Left kidney (tissue), 2 donors: ENCODE data around the gene TMEM236. TPM values are rescaled to one million over a fixed set of nuclear protein-coding genes. Genes with fewer than 3 reads are reported as not detected.
A peak's percentile ranks its signal among the peaks of the same experiment; 100 is the strongest.

Experiments used
- DNase-seq: peaks from one replicate; pipeline ENCODE4 v3.0.0-alpha.2; 2013
- polyA plus RNA-seq: library from polyadenylated mRNA; unstranded; fragments of 120-200 nt; gene quantifications from one replicate; pipeline ENCODE4 v1.2.1, GENCODE V29; 2013; ENCODE audit not compliant: insufficient read length

Gene TMEM236
- polyA plus RNA-seq, 1 donor: 0.37 TPM

DNA sequence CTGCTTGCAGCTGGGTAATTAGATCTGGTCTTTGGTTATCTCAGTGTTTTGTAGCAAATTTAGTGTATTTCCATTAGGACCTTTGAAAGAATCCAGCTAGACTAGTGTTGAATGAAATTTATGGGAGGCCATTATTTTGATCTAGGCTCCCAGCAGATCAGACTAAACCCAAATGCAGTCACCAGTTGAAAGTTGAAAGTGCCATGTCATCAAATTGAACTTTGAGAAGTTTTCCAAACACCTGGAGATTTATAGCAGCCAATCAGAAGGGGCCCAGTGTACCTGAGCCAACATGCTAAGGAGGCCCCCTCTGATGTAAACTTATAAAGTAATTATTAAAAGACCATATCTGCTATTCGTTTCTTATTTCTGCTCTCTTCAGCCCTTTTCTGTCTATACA, 11.3 kb upstream of the TMEM236 start:
- DNase-seq: no peak

DNA sequence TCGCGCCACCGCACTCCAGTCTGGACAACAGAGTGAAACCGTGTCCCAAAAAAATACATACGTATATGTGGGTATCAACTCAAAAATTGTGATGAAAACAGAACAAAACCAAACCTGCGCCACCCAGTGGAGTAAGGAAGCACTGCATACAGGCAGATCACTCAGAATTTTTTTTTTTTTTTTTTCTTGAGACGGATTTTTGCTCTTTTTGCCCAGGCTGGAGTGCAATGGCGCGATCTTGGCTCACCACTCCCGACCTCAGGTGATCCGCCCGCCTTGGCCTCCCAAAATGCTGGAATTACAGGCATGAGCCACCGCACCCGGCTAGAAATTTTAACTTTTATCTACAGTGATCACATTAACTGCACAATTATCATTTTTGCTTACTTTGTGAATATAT, 9.1 kb upstream of the TMEM236 start:
- peak; percentile 20 for DNase-seq

DNA sequence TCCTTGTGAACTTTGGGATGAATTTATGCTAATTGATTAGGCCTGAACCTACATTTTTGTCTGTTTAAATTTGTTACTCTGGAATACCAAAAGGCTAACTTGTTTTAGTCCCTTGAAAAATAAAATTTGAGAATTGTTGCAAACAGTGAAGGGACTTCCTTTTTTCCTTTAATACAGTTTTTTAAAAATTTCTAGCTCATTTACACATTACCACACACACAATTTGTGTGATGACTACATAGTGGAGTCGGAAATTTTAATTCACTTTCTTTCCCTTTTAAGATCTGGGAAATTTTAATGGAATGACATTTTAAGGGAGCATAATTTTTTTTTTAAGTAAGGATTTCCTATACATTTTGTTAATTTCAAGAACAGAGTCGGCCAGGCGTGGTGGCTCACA, 8.6 kb upstream of the TMEM236 start:
- no peak for DNase-seq

DNA sequence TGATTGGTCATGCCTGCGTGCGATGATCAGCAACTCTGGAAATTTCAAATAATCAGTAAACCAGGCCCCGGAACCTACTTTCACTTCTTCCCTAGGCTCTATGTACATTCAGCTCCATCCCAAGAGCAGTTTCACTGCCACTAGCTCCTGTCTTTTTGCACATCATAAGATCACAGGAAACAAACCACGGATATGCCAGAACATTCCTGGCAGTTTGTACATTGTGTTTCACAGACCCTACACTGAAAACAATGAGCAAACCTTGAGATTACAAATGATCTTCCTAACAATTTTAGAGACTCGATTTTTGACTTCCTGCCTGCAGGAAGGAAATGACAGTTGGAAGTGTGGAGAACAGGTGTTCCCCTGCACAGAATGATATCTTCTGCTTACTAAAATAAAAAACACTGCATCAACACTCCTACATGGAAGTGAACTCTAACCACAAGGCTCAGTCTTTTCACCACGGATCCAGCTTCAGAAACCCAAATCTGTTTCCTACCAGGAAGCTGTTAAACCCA, 7.6 kb upstream of the TMEM236 start:
- no peak for DNase-seq

DNA sequence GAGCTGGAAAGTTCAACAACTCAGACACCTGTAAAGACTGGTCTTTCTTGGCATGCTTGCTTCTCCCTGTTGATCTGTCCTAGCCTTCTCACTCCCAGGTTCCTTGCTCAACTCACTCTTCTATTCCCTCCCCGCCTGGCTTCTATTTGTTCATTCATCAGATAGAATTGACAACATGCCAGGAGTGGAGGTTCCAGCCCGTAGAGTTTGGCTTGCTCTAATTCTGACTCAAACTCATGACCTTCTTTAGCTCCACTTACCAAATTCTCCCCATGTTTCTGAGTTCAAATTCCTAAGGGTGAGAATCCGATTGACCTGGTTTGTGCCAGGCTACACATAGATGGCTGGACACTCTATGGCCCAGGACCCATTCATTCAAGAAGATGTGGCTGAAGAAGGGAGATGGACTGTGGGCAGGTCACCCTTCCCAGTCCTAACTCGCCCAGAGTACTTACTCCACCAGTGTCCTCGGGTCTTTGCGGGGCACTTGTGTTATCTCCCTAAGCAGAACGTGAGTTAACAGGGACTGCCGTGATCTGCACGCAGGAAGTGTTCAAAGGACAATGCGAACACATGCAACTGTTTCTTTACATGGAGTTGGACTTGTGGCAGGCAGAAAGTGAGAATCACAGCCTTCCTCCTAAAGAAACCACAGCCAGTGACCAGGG, 4.0 kb upstream of the TMEM236 start:
- no peak for DNase-seq

DNA sequence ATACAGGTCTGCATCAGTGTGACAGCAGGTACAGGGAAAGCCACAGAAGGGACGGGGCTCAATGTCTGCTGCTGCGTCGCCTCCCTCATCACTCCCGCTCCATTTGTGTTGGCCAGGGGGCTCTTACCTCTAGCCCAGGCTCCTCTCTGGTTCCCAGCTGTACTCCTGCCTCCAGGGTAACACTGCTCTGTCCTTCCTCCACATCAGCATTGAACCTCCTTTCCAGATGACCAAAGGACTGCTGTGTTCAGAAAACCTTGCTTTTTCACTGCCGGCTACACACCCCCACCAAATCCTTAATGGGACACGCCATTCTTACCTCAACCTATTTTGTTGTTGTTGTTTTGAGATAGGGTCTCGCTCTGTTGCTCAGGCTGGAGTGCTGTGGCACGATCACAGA, 2.1 kb upstream of the TMEM236 start:
- DNase-seq: no peak

DNA sequence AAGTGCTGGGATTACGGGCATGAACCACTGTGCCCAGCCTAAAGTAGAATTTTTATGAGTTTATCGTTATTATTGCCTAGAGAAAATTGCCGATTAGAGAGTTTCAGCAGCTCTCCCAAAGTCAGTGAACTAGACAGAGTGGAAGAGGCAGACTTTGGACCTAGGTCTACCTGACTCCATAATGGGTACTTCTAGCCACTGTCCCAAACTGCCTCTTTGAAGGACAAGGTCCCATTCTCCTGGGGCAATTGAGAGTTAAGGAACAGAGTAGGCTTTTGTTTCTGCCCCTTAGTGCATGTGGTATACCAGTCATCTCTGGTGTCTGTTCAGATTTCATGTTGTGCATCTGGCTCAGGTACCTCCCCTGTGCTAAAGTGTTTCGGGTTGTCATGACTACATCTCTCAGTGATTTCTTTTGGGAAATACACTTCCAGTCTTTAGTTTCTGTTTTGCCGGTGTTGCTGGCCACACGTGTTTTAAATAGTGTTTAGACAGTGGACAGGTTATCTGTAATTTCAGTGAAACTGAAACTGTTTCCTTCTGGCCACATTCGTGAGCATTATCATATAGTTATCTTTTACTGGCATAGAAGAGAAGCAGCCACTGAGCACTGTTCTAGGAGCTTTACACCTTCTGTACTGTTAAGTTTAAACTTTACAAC, 4.7 kb downstream of the TMEM236 start:
- no peak for DNase-seq

DNA sequence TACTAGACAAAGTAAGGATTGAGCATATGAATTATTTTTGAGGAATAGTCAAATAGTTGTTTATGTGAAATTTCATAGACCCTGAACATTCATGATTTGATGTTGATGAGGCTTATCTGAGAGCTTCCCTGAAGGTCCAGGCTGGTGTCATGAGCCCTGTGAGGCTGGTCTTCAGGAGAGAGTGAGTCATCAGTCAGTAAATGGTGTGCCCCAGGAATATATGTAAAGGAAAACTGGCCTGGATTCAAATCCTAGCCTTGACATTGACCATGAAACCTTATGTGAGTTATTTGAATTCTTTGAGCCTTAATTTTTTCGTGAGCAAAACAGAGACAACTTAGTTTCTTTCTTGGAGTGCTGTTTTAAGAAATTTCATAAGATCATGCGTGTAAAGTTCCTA, 6.2 kb downstream of the TMEM236 start:
- no peak for DNase-seq

DNA sequence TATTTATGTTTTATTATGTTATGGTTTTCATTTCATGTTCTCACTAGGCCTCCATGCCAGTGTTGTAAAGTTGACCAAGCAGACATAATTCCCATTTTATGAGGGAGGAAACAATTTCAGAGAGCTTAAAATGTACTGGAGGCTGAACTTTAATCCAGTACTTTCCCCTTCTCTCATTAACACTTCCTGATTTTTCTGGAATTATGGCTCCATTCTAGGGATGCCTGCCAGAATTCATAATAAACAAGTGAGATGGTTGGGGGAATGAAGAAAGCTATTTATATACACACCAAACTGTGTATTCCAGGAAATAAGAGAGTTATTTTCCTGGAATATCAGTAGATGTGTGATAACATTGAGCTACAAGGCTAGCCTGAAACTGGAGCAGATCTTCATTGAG, 6.9 kb downstream of the TMEM236 start:
- DNase-seq: no peak

DNA sequence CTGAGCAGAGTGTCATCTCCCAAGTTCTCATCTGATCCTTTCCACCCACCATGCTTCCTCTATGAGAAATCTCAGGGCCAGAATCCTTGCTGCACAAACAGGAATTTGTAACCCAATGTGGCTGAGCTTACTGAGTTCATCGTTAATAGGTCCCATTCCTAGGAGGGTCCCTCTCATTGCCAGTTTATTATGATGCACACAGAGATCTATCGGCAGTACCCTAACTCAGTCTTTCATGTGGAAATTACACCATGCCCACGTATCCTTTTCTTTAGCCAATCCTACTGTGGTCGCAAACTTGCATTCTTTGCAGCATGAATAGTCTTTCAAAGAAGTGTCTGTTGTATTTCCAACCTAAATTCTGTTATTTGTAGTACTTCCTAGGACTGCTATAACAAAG, 12.1 kb downstream of the TMEM236 start:
- DNase-seq: no peak

DNA sequence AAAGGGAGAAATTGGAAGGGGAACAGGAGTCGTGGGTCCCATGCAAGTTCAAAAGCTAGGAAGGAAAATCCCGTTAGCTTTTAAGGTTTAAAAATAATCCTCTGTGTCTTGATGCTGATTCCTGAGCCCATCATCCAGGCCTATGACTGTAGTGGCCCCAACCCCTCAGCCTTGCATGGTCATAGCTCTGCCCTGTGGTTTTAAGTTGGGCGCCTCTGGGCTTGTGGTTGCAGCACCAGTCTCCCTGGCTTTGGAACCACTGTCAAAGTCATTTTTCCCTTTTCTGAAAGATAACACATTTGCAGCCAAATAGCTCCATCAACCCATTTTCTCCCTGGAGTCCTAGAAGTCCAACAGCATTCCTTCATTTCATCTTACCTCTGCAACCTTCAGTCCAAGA, 13.6 kb downstream of the TMEM236 start:
- no peak for DNase-seq

DNA sequence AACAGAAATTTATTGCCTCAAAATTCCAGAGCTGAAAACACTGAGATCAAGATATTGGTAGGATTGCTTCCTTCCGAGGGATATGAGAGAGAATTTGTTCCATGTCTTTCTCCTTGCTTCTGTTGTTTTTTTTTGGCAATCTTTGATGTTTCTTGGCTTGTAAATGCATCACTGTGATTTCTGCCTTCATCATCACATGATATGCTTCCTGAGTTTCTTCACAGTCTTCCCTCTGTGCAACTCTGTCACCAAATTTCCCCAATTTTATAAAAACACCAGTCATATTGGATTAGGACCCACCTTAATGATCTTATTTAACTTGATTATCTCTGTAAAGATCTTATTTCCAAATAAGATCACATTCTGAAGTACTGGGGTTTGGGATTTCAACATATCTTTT, 14.7 kb downstream of the TMEM236 start:
- no peak for DNase-seq

DNA sequence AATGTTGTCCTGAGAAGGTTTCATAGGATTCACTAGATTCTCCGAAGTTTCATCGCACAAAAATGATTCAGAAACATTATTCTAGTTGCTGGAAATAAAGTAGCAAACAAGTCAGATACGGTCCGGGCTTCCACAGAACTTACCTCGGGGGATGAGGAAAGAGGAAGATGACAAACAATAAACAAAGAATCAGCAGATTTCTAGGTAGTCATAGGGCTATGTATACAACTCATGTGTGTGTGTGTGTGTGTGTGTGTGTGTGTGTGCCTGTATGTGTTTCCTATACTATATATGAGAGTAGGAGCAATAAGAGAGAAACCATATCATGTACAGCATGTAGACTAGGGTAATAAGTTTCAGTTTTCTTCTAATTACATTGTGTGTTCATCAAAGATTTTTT, 16.5 kb downstream of the TMEM236 start:
- no peak for DNase-seq

DNA sequence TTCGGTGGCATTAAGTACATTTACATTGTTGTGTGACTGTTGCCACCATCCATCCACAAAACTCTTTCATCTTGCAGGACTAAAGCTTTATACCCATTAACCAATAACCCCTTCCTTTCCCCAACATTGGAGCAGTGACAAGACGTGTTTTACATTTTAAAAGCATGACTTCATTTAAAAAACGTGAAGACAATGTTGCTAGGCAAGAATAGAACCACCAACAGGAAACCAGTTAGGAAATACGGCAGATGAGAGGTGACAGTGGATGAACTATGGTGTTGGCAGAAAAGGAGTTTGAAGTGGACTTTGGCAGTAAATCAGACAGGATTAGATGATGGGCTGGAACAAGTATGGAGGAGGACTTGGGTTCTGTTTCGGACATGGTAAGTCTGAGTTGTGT, 17.0 kb downstream of the TMEM236 start:
- no peak for DNase-seq

DNA sequence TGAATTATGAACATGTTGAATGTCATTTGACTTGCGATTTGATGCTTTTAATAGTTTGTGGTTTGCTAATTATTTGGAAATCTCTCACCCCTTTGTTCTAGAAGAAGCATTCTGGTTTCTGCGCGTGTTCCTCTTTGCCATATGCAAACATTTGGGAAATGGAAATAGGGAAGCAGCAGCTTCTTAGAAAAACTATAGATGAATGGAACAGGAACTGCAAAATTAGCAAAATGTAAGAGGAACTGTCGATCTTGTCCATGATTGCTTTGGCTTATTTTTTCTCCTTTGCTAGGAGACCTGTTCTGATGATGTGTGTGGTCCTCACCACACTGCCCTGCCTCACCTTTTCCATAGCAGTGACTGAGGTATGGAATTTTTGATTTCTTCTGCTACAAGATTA, 19.0 kb downstream of the TMEM236 start:
- no peak for DNase-seq

DNA sequence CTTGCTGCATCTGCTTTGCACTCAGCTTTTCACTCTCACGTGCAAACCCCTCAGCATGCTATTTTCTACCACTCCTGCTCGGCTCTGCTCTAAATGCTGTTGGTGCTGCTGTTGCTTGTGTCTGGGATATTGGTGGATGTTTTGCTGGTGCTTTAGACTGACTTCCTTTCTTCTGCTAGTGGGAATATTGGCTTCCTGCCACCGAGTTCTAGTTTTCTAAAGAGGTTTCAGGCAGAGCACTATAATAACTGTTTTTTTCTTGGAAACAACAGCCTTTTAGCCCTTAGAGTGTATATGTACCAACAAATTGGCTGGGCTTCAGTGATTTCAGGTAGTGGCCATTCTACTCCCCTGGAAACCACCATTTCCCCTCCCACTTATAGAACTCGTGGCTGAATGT, 27.8 kb downstream of the TMEM236 start:
- DNase-seq: no peak

DNA sequence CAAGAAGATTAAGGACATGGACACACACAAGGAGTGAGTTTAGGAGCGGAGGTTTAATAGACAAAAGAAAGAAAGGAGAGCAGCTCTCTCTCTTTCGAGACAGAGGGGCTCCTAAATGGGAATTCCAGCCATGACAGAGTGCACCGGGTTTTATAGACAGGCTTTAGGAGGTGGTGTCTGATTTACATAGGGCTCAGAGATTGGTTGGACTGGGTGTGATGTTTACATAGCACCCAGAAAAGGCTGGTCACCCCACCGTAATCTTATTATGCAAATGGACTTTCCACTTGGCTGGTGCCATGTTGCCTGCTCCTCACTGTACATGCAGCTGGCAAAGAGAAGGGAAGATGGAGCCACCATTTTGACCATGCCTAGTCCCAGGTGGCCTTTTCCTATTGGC, 28.7 kb downstream of the TMEM236 start:
- DNase-seq: no peak

DNA sequence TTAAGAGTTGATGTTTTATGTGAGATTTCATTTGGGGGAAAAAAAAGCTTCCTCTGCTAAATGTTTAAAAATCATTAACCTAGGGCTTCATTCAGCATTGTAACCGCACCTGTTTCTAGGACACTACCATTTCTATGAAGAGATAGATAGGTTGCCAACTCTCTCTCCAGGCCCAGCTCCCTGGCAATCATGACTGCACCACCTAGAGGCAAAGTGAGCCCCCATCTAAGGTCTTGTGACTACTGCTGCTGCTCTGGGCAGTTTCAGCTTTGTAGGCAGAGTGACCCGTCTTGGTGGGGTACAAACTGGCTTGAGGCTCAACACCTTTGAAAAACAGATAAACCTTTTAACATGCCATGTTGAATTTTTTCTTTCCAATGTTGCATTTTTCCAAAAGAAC, 29.9 kb downstream of the TMEM236 start:
- DNase-seq: no peak

DNA sequence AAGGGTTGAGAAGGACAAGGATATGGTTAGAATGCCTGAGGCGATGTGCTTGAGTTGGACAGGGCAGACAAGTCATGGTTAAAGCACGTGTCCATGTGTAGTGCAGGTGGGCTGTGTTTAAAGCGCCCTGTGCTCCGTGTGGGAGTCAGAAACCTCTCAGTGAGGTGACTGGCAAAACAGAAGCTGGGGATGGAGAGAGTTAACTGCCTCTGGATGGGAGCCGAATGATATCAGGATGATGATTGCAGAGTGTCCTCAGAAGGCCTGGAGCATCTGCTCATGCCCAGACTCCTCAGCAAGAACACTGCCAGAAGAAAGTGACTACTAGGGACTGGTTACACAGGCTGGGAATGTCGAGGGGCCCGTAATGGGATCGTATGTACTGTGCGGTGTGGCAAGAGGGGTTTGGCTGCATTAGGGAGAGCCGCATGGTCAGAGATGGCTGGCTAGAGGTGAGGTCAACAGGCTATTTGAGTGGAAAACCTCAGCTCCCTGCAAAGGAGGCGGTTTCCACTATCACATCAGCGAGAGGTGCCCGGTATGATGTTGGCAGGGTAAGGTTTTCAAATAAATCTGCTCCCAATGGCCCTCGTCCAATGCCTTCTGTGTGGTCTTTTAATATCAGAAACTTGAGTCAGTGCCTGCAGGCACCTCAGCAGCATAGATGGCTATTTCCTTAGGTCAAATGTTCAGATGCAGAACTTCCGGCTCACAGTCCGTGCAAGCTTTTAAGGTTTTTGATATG, 31.1 kb downstream of the TMEM236 start:
- DNase-seq: no peak

DNA sequence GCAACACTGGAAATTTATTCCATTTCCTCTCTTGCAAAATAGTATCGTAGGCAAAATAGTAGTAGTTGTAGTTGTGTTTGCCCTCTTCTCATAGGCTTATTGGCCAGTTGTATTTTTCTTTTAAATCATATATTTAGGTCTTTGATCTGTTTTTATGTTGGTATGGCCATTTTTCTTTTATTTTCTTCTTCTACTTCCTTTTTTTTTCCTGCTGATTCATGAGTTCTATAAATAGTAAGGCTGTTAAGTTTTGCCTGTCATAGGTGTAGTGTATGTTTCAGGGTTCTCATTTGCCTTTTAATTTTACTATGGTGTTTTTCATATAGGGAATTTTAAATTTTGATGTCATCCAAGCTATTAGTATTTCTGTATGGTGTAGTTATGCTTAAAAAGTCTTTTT, 31.8 kb downstream of the TMEM236 start:
- no peak for DNase-seq

DNA sequence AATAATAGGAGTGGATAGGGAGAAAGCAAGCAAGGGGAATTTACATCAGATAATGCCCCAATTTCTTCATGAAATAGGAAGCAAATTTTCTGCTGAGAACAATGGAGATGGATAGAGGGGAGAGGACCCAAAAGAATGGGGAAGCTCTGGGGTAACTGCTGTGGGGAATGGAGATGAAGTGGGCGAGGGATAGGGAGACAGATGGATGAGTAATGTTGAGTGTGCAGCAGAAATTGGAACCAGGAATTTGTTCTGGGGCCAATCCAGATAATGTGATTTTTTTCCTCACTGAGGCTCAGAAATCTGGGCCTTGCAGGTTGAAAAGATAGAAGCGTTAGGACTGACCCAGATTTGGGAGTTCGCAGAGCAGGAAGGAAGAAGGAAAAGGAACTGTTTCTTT, 32.7 kb downstream of the TMEM236 start:
- DNase-seq: no peak

DNA sequence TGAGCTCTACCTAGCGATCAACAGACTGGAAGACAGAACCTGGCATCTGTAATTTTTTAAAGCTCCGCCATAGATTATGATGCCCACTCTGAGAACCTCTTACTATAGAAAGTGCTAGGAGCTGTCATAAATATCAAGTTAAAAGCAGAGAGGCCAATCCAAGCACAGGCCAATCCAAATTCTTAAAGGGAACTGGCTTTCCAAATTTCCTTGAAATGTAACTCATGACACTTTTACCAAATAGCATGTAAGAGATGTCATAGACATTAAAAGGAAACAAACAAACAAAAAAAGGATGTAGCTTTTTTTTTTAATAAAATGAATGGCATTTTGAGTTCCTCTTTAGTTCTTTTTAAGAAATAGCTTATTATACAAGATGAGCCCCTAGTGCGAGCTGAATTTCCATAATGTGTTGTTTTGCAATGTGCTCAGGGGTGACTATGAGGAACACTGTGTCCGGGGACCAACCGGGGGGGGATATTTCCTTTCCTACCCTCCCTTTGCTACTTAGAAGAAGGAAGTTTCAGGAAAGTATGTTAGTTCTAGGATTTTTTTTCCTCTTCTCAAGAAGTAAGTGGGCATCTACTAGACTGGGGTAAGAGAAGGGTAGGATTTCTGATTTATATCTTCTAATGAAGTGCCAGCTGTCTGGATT, 33.4 kb downstream of the TMEM236 start:
- DNase-seq: no peak
